ENCODE results near the gene SIGLECL1. TPM values are rescaled to one million over a fixed set of nuclear protein-coding genes. Genes with fewer than 3 reads are reported as not detected.

The SIGLECL1 gene
- total RNA-seq, 2 donors from 2014 or later: not detected

Other genes starting within 250 kb of the SIGLECL1 start
- not detected for gene KLK8, start 249.5 kb upstream of the SIGLECL1 start, total RNA-seq
- gene KLK10, start 231.4 kb upstream of the SIGLECL1 start, total RNA-seq: not detected
- not detected for gene KLK11, start 224.5 kb upstream of the SIGLECL1 start, total RNA-seq
- gene KLK12, start 216.1 kb upstream of the SIGLECL1 start, total RNA-seq: not detected
- not detected for gene KLK13, start 186.0 kb upstream of the SIGLECL1 start, total RNA-seq
- under 1 TPM; 0.32 to 0.39 TPM for gene KLK14, start 168.2 kb upstream of the SIGLECL1 start, total RNA-seq
- 1 to 10 TPM; 4.1 to 4.6 TPM for gene CTU1, start 142.7 kb upstream of the SIGLECL1 start, total RNA-seq
- gene SIGLEC9, start 126.2 kb upstream of the SIGLECL1 start, total RNA-seq: 1 to 10 TPM; 1.4 to 4.8 TPM
- gene SIGLEC7, start 108.8 kb upstream of the SIGLECL1 start, total RNA-seq: under 1 TPM in 1 of 2 donors, not detected in 1; 0.42 TPM
- gene CD33, start 26.0 kb upstream of the SIGLECL1 start, total RNA-seq: 1 to 10 TPM; 2.4 to 3.0 TPM
- gene IGLON5, start 60.6 kb downstream of the SIGLECL1 start, total RNA-seq: not detected
- under 1 TPM in 1 of 2 donors, not detected in 1; 0.22 TPM for gene VSIG10L, start 91.1 kb downstream of the SIGLECL1 start, total RNA-seq
- 10 to 100 TPM; 35.6 to 36.1 TPM for gene ETFB, start 115.3 kb downstream of the SIGLECL1 start, total RNA-seq
- gene CLDND2, start 117.9 kb downstream of the SIGLECL1 start, total RNA-seq: under 1 TPM; 0.34 to 0.57 TPM
- 10 to 100 TPM; 10.7 to 13.0 TPM for gene NKG7, start 121.6 kb downstream of the SIGLECL1 start, total RNA-seq
- not detected for gene LIM2, start 136.9 kb downstream of the SIGLECL1 start, total RNA-seq
- gene C19orf84, start 139.5 kb downstream of the SIGLECL1 start, total RNA-seq: not detected
- 1 to 10 TPM in 1 of 2 donors, under 1 TPM in 1; 0.29 to 2.7 TPM for gene SIGLEC10, start 166.6 kb downstream of the SIGLECL1 start, total RNA-seq
- not detected for gene SIGLEC8, start 207.4 kb downstream of the SIGLECL1 start, total RNA-seq
- gene CEACAM18, start 227.5 kb downstream of the SIGLECL1 start, total RNA-seq: not detected